Loucy (cell line): ENCODE measurements around the gene DSCAML1.

Source experiments
- H2AFZ ChIP-seq: fragments of 200-600 bp; sonication (generic); 2 replicates; pipeline ENCODE4 v1.6.0; 2016; ENCODE audit warnings: antibody characterized with exemption, mild to moderate bottlenecking, low read length, moderate library complexity
- H3F3A ChIP-seq: fragments of 200-600 bp; 2 replicates; pipeline ENCODE4 v1.6.0; 2016; ENCODE audit warnings: antibody characterized with exemption, low read depth, mild to moderate bottlenecking
- H3K27me3 ChIP-seq: fragments of 200-600 bp; sonication (generic); 2 replicates; pipeline ENCODE4 v1.6.1; 2014; ENCODE audit warnings: low read length, mild to moderate bottlenecking; ENCODE audit not compliant: insufficient read depth, poor library complexity, severe bottlenecking
- H3K36me3 ChIP-seq: fragments of 200-600 bp; sonication (generic); 2 replicates; pipeline ENCODE4 v1.6.1; 2016; ENCODE audit warnings: low read length; ENCODE audit not compliant: insufficient read depth
- H3K4me1 ChIP-seq: fragments of 200-600 bp; sonication (generic); 2 replicates; pipeline ENCODE4 v1.5.1; 2014; ENCODE audit warnings: low read length, mild to moderate bottlenecking; ENCODE audit not compliant: insufficient read depth, poor library complexity, severe bottlenecking
- H3K4me2 ChIP-seq: fragments of 200-600 bp; sonication (generic); 2 replicates; pipeline ENCODE4 v1.6.0; 2014; ENCODE audit warnings: antibody characterized with exemption, low read length, low read depth, mild to moderate bottlenecking; ENCODE audit not compliant: poor library complexity, severe bottlenecking
- H3K4me3 ChIP-seq: fragments of 200-600 bp; sonication (generic); 2 replicates; pipeline ENCODE4 v1.5.1; 2014; ENCODE audit warnings: low read length, mild to moderate bottlenecking, mixed read lengths; ENCODE audit not compliant: poor library complexity, severe bottlenecking
- H3K79me2 ChIP-seq: fragments of 200-600 bp; sonication (generic); 2 replicates; pipeline ENCODE4 v1.6.1; 2014; ENCODE audit warnings: low read length; ENCODE audit not compliant: insufficient read depth
- H3K9ac ChIP-seq: fragments of 200-600 bp; sonication (generic); 2 replicates; pipeline ENCODE4 v1.6.0; 2014; ENCODE audit warnings: mild to moderate bottlenecking, low read depth, low read length, moderate library complexity; ENCODE audit not compliant: poor library complexity, severe bottlenecking
- H3K9me2 ChIP-seq: fragments of 200-600 bp; sonication (generic); replicated peaks from 2 replicates; pipeline ENCODE4 v1.6.1; 2016; ENCODE audit warnings: low read depth, low read length, mixed read lengths
- H3K9me3 ChIP-seq: fragments of 200-600 bp; sonication (generic); 2 replicates; pipeline ENCODE4 v1.6.1; 2014; ENCODE audit warnings: mild to moderate bottlenecking, antibody characterized with exemption, low read length, low read depth; ENCODE audit not compliant: insufficient read depth
- H4K20me1 ChIP-seq: fragments of 200-600 bp; sonication (generic); 2 replicates; pipeline ENCODE4 v1.6.0; 2014; ENCODE audit warnings: antibody characterized with exemption, low read length, mild to moderate bottlenecking; ENCODE audit not compliant: insufficient read depth, poor library complexity, severe bottlenecking
- CTCF ChIP-seq: fragments of 200-600 bp; sonication (generic); conservative IDR thresholded peaks from 2 replicates; pipeline ENCODE4 v1.5.1; 2014; ENCODE audit warnings: mild to moderate bottlenecking, antibody characterized with exemption, low read length
- EZH2phosphoT487 ChIP-seq: fragments of 200-600 bp; IDR thresholded peaks from 2 replicates; pipeline ENCODE4 v1.6.1; 2018; ENCODE audit warnings: antibody characterized with exemption, mild to moderate bottlenecking, moderate library complexity, borderline replicate concordance

Gene DSCAML1

GRCh38 chr11:117821431-117821830 lies 24.4 kb upstream of the DSCAML1 start:
- Histone ChIP-seq H3K79me2 (peaks cover 24% of the 10 kb centered on the region), H3K9ac (no peak overlapping the region), H3K27me3 (no peaks in the 10 kb centered on the region), H3K4me2 (peak overlapping the region; percentile 90), H3K4me3 (no peak overlapping the region), H3K9me3 (no peaks in the 10 kb centered on the region), H3F3A (peaks cover 8% of the 10 kb centered on the region; the same call in 1 of the 2 replicates), H2AFZ (no peak overlapping the region), H3K9me2 (no peaks in the 10 kb centered on the region), H3K36me3 (no peaks in the 10 kb centered on the region), H3K4me1 (peaks cover 67% of the 10 kb centered on the region), H4K20me1 (no peaks in the 10 kb centered on the region)
- TF ChIP-seq CTCF (no peak), EZH2phosphoT487 (no peak)

- H3K4me2 ChIP-seq: no peak overlapping the region
- no peak overlapping the region for H3K4me3 ChIP-seq
- H3F3A ChIP-seq: peaks cover 8% of the 10 kb centered on the region; the same call in 1 of the 2 replicates
- no peaks in the 10 kb centered on the region for H3K27me3 ChIP-seq
- H4K20me1 ChIP-seq: no peaks in the 10 kb centered on the region
- no peaks in the 10 kb centered on the region for H3K9me2 ChIP-seq
- peaks cover 65% of the 10 kb centered on the region for H3K4me1 ChIP-seq
- peaks cover 15% of the 10 kb centered on the region; the same call in 1 of the 2 replicates for H3K79me2 ChIP-seq
- no peaks in the 10 kb centered on the region for H3K9me3 ChIP-seq
- TF ChIP-seq EZH2phosphoT487: no peak
- no peak for TF ChIP-seq CTCF
- no peak overlapping the region for H2AFZ ChIP-seq
- no peak overlapping the region for H3K9ac ChIP-seq
- H3K36me3 ChIP-seq: no peaks in the 10 kb centered on the region
Measured at GRCh38 chr11:117820516-117820915, 23.5 kb upstream of the DSCAML1 start.

GRCh38 chr11:117820071-117820470 lies 23.1 kb upstream of the DSCAML1 start:
- peaks cover 65% of the 10 kb centered on the region for H3K4me1 ChIP-seq
- H3K79me2 ChIP-seq: peaks cover 11% of the 10 kb centered on the region; the same call in 1 of the 2 replicates
- H3F3A ChIP-seq: peaks cover 8% of the 10 kb centered on the region; the same call in 1 of the 2 replicates
- H2AFZ ChIP-seq: no peak overlapping the region
- H3K27me3 ChIP-seq: no peaks in the 10 kb centered on the region
- H4K20me1 ChIP-seq: no peaks in the 10 kb centered on the region
- no peaks in the 10 kb centered on the region for H3K36me3 ChIP-seq
- H3K4me3 ChIP-seq: no peak overlapping the region
- H3K9me3 ChIP-seq: no peaks in the 10 kb centered on the region
- H3K9me2 ChIP-seq: no peaks in the 10 kb centered on the region
- no peak overlapping the region for H3K9ac ChIP-seq
- TF ChIP-seq EZH2phosphoT487: no peak
- TF ChIP-seq CTCF: no peak
- H3K4me2 ChIP-seq: no peak overlapping the region
